Brain microvascular endothelial cell (primary cell): ENCODE measurements around the gene SP1.
A peak's percentile ranks its signal among the peaks of the same experiment; 100 is the strongest.
"Not testable (repeated sequence)": the region's sequence is repeated elsewhere in the genome, so short reads cannot be mapped to it uniquely, and the experiment has no call there.

ENCODE experiments used
- DNase-seq: peaks from one replicate; pipeline ENCODE4 v3.0.0-alpha.2; 2020
- H3K27ac ChIP-seq: fragments of 250-450 bp; sonication (Bioruptor Pico); 2 replicates; pipeline ENCODE4 v1.5.1; 2020; ENCODE audit warnings: mild to moderate bottlenecking, moderate library complexity
- H3K27me3 ChIP-seq: fragments of 250-450 bp; sonication (Bioruptor Pico); replicated peaks from 2 replicates; pipeline ENCODE4 v1.5.1; 2020; ENCODE audit warnings: mild to moderate bottlenecking
- H3K36me3 ChIP-seq: fragments of 250-450 bp; sonication (Bioruptor Pico); replicated peaks from 2 replicates; pipeline ENCODE4 v1.5.1; 2020; ENCODE audit warnings: mild to moderate bottlenecking
- H3K4me3 ChIP-seq: 2 replicates; pipeline ENCODE4 v1.5.1; 2011; ENCODE audit warnings: low read depth, mild to moderate bottlenecking, control low read depth, low read length, moderate library complexity
- CTCF ChIP-seq: IDR thresholded peaks from 2 replicates; pipeline ENCODE4 v1.5.1; 2011; ENCODE audit warnings: low read depth, mild to moderate bottlenecking, moderate library complexity, low read length, control low read depth, inconsistent platforms; ENCODE audit errors: missing control alignments
- in situ Hi-C: cut with HindIII; loops from 2 replicates; pipeline ENCODE4 v1.10.0; 2017; ENCODE audit warnings: low sequenced_read_pairs, low pct_ligation_motif_present

SP1 gene

GRCh38 chr12:53427905-53428594, 48.1 kb downstream of the SP1 start:
- Histone ChIP-seq H3K4me3 (no peak overlapping the region), H3K27ac (no peak overlapping the region), H3K27me3 (no peaks in the 10 kb centered on the region), H3K36me3 (no peaks in the 10 kb centered on the region)
- in situ Hi-C loops, result no loop called here
- no peak for TF ChIP-seq CTCF
- peak; percentile 85 for DNase-seq

- TF ChIP-seq CTCF, result no peak
- Histone ChIP-seq H3K36me3 (no peaks in the 10 kb centered on the region), H3K27ac (no peak overlapping the region), H3K27me3 (no peaks in the 10 kb centered on the region), H3K4me3 (no peak overlapping the region)
- DNase-seq, result no peak
- in situ Hi-C loops, result no loop called here
Observed at GRCh38 chr12:53428741-53429140, 48.8 kb downstream of the SP1 start.

GRCh38 chr12:53430116-53430515, 50.1 kb downstream of the SP1 start:
- in situ Hi-C loops, result no loop called here
- no peak for TF ChIP-seq CTCF
- no peaks in the 10 kb centered on the region for H3K36me3 ChIP-seq
- H3K27ac ChIP-seq, result no peak overlapping the region
- DNase-seq, result no peak
- H3K27me3 ChIP-seq, result no peaks in the 10 kb centered on the region
- H3K4me3 ChIP-seq, result no peak overlapping the region

GRCh38 chr12:53431187-53431586, 51.2 kb downstream of the SP1 start:
- Histone ChIP-seq H3K27ac (no peak overlapping the region), H3K4me3 (no peak overlapping the region), H3K27me3 (no peaks in the 10 kb centered on the region), H3K36me3 (no peaks in the 10 kb centered on the region)
- no peak for DNase-seq
- in situ Hi-C loops, result no loop called here
- no peak for TF ChIP-seq CTCF

GRCh38 chr12:53435326-53435725, 55.4 kb downstream of the SP1 start:
- H3K27ac ChIP-seq, in situ Hi-C loops, H3K36me3 ChIP-seq, DNase-seq, H3K27me3 ChIP-seq, H3K4me3 ChIP-seq: not testable (repeated sequence)

- H3K36me3 ChIP-seq, H3K27ac ChIP-seq, in situ Hi-C loops, H3K27me3 ChIP-seq, H3K4me3 ChIP-seq, DNase-seq: not testable (repeated sequence)
Observed at GRCh38 chr12:53439582-53439981, 59.6 kb downstream of the SP1 start.
